PC-3 (cell line): Measurements from ENCODE around the gene ARMC7. TPM values are rescaled to one million over a fixed set of nuclear protein-coding genes. Genes with fewer than 3 reads are reported as not detected.

Experiments used
- ATAC-seq: fragments of 200-7000 bp; cut with Tn5 transposase; 2 replicates; pipeline ENCODE4 v1.9.1; 2020; ENCODE audit warnings: mild to moderate bottlenecking, moderate library complexity
- BruUV-seq: library from RNA; stranded (reverse); fragments of 400-500 nt; replicated peaks from 2 replicates; lab custom pipeline; 2021; lab: Mats Ljungman, UMichigan
- CTCF ChIA-PET: fragments of 300-600 bp; sonication (Branson Sonifier 250); formaldehyde crosslinking; loops from one replicate; lab custom pipeline; 2022; ENCODE audit warnings: antibody characterized with exemption; lab: Charles Lee
- POLR2A ChIA-PET: fragments of 300-600 bp; sonication (Branson Sonifier 250); formaldehyde crosslinking; loops from one replicate; lab custom pipeline; 2022; ENCODE audit warnings: antibody characterized with exemption; ENCODE audit not compliant: unreplicated experiment; lab: Charles Lee
- DNase-seq: peaks from one replicate; pipeline ENCODE4 v3.0.0-alpha.2; 2015
- H2AFZ ChIP-seq: fragments of 300-600 bp; sonication (generic); 2 replicates; pipeline ENCODE4 v1.6.0; 2016; ENCODE audit warnings: antibody characterized with exemption, low read length
- H3F3A ChIP-seq: fragments of 300-600 bp; sonication (generic); one replicate; pipeline ENCODE4 v1.6.0; 2017; ENCODE audit warnings: antibody characterized with exemption, low read length, control low read depth, mild to moderate bottlenecking; ENCODE audit not compliant: unreplicated experiment
- H3K27ac ChIP-seq: fragments of 300-600 bp; sonication (generic); 2 replicates; pipeline ENCODE4 v1.5.1; 2016; ENCODE audit warnings: mild to moderate bottlenecking, low read length
- H3K27me3 ChIP-seq: fragments of 300-600 bp; sonication (generic); 2 replicates; pipeline ENCODE4 v1.6.1; 2016; ENCODE audit warnings: low read length, mixed read lengths
- H3K36me3 ChIP-seq: fragments of 300-600 bp; sonication (generic); 2 replicates; pipeline ENCODE4 v1.6.1; 2016; ENCODE audit warnings: low read depth, mixed run types, low read length, mixed read lengths
- H3K4me1 ChIP-seq: fragments of 300-600 bp; sonication (generic); 2 replicates; pipeline ENCODE4 v1.5.1; 2016; ENCODE audit warnings: low read length; ENCODE audit not compliant: insufficient read depth
- H3K4me2 ChIP-seq: fragments of 300-600 bp; sonication (generic); 2 replicates; pipeline ENCODE4 v1.6.0; 2016; ENCODE audit warnings: low read length
- H3K4me3 ChIP-seq: fragments of 300-600 bp; sonication (generic); 2 replicates; pipeline ENCODE4 v1.5.1; 2016; ENCODE audit warnings: mild to moderate bottlenecking, low read length, mixed read lengths
- H3K79me2 ChIP-seq: fragments of 300-600 bp; sonication (generic); 2 replicates; pipeline ENCODE4 v1.6.1; 2017; ENCODE audit warnings: low read length, mixed read lengths
- H3K9ac ChIP-seq: fragments of 300-600 bp; sonication (generic); 2 replicates; pipeline ENCODE4 v1.6.0; 2016; ENCODE audit warnings: mild to moderate bottlenecking, low read length
- H3K9me2 ChIP-seq: fragments of 300-600 bp; sonication (generic); replicated peaks from 2 replicates; pipeline ENCODE4 v1.6.1; 2016; ENCODE audit warnings: mixed run types, low read length, mixed read lengths
- H3K9me3 ChIP-seq: fragments of 300-600 bp; sonication (generic); 2 replicates; pipeline ENCODE4 v1.6.1; 2016; ENCODE audit warnings: low read length, mixed read lengths
- H4K20me1 ChIP-seq: fragments of 300-600 bp; sonication (generic); 2 replicates; pipeline ENCODE4 v1.6.1; 2016; ENCODE audit warnings: low read length, mixed read lengths
- EZH2 ChIP-seq: fragments of 300-600 bp; sonication (generic); IDR thresholded peaks from one replicate; pipeline ENCODE4 v1.6.1; 2017; ENCODE audit warnings: antibody characterized with exemption, mild to moderate bottlenecking, low read length; ENCODE audit not compliant: unreplicated experiment
- EZH2phosphoT487 ChIP-seq: fragments of 300-600 bp; sonication (generic); IDR thresholded peaks from 2 replicates; pipeline ENCODE4 v1.6.1; 2018; ENCODE audit warnings: mild to moderate bottlenecking, antibody characterized with exemption, low read length, borderline replicate concordance
- intact Hi-C: fragments of 100-400 bp; cut with micrococcal nuclease; formaldehyde crosslinking; loops from 2 replicates; pipeline ENCODE4 v1.9.0; 2023
- total RNA-seq: library from RNA; depleted of rRNA; stranded (reverse); fragments of >200 nt; gene quantifications from 2 replicates; pipeline ENCODE4 v1.2.3, GENCODE V29; 2014
- TF ChIP-seq, protein P1 (sequence below): fragments of 300-600 bp; sonication (generic); conservative IDR thresholded peaks from 2 replicates; pipeline ENCODE4 v1.5.1; 2017; ENCODE audit warnings: antibody characterized with exemption, low read depth, mild to moderate bottlenecking, low read length

The ARMC7 gene
- total RNA-seq, 1 experiment from 2014 or later, result 17.0 TPM

DNA sequence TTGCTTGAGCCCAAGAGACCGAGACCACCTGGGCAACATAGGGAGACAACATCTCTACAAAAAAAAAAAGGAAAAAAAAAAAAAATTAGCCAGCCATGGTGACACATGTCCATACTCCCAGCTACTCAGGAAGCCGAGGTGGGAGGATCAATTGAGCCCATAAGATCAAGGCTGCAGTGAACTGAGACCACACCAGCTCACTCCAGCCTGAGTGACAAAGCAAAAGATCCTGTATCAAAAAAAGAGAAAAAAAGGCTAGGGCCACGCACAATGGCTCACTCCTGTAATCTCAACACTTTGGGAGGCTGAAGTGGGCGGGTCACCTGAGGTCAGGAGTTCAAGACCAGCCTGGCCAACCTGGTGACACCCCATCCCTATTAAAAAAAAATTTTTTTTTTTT is 59.2 kb downstream of the ARMC7 start:
- POLR2A ChIA-PET, result no interaction called here
- CTCF ChIA-PET, result no interaction called here
- Histone ChIP-seq H3K27ac (no peak overlapping the region), H3K79me2 (peaks cover 63% of the 10 kb centered on the region), H3K9me3 (no peaks in the 10 kb centered on the region), H3K27me3 (no peaks in the 10 kb centered on the region), H3K4me2 (no peak overlapping the region), H2AFZ (no peak overlapping the region), H3K4me1 (no peaks in the 10 kb centered on the region), H3K9me2 (no peaks in the 10 kb centered on the region), H3F3A (no peaks in the 10 kb centered on the region), H4K20me1 (peaks cover 3% of the 10 kb centered on the region), H3K36me3 (peaks cover 60% of the 10 kb centered on the region), H3K9ac (no peak overlapping the region), H3K4me3 (no peak overlapping the region)
- ATAC-seq, result no peak
- BruUV-seq, result no TSS peak
- intact Hi-C loops, result no loop called here
- no peak for TF ChIP-seq EZH2phosphoT487
- TF ChIP-seq, protein P1, sequence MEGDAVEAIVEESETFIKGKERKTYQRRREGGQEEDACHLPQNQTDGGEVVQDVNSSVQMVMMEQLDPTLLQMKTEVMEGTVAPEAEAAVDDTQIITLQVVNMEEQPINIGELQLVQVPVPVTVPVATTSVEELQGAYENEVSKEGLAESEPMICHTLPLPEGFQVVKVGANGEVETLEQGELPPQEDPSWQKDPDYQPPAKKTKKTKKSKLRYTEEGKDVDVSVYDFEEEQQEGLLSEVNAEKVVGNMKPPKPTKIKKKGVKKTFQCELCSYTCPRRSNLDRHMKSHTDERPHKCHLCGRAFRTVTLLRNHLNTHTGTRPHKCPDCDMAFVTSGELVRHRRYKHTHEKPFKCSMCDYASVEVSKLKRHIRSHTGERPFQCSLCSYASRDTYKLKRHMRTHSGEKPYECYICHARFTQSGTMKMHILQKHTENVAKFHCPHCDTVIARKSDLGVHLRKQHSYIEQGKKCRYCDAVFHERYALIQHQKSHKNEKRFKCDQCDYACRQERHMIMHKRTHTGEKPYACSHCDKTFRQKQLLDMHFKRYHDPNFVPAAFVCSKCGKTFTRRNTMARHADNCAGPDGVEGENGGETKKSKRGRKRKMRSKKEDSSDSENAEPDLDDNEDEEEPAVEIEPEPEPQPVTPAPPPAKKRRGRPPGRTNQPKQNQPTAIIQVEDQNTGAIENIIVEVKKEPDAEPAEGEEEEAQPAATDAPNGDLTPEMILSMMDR, result no peak
- TF ChIP-seq EZH2, result no peak
- DNase-seq, result no peak

GRCh38 chr17:75173526-75173925 is 63.8 kb downstream of the ARMC7 start:
- BruUV-seq, result TSS peak; percentile 6
- Histone ChIP-seq H3K79me2 (peaks cover 96% of the 10 kb centered on the region), H3K27me3 (no peaks in the 10 kb centered on the region), H4K20me1 (peaks cover 16% of the 10 kb centered on the region), H3K4me1 (no peaks in the 10 kb centered on the region), H3K9ac (no peak overlapping the region), H3F3A (peaks cover 7% of the 10 kb centered on the region), H3K4me3 (no peak overlapping the region), H3K9me2 (no peaks in the 10 kb centered on the region), H3K27ac (no peak overlapping the region), H2AFZ (no peak overlapping the region), H3K9me3 (no peaks in the 10 kb centered on the region), H3K36me3 (peaks cover 70% of the 10 kb centered on the region), H3K4me2 (no peak overlapping the region)
- ATAC-seq, result no peak
- intact Hi-C loops, result no loop called here
- DNase-seq, result no peak
- TF ChIP-seq EZH2phosphoT487 (no peak), EZH2 (no peak)
- TF ChIP-seq, protein P1, result no peak
- ChIA-PET POLR2A (no interaction called here), CTCF (no interaction called here)

- no peak for DNase-seq
- no peak overlapping the region for H3K4me2 ChIP-seq
- intact Hi-C loops, result no loop called here
- ChIA-PET POLR2A (no interaction called here), CTCF (no interaction called here)
- H3K36me3 ChIP-seq, result peaks cover 79% of the 10 kb centered on the region
- TF ChIP-seq EZH2phosphoT487 (no peak), EZH2 (no peak)
- TF ChIP-seq, protein P1, result no peak
- H3K79me2 ChIP-seq, result peaks cover 98% of the 10 kb centered on the region
- no peak overlapping the region for H3K4me3 ChIP-seq
- H2AFZ ChIP-seq, result no peak overlapping the region
- no peak overlapping the region for H3K27ac ChIP-seq
- peaks cover 7% of the 10 kb centered on the region for H3F3A ChIP-seq
- no peaks in the 10 kb centered on the region for H3K9me2 ChIP-seq
- no peaks in the 10 kb centered on the region for H3K27me3 ChIP-seq
- H4K20me1 ChIP-seq, result peaks cover 30% of the 10 kb centered on the region
- BruUV-seq, result no TSS peak
- ATAC-seq, result no peak
- H3K9me3 ChIP-seq, result no peaks in the 10 kb centered on the region
- H3K4me1 ChIP-seq, result peaks cover 8% of the 10 kb centered on the region; the same call in 1 of the 2 replicates
- no peak overlapping the region for H3K9ac ChIP-seq
Measured at GRCh38 chr17:75174996-75175395, 65.2 kb downstream of the ARMC7 start.
